OCI-LY7 (cell line): ENCODE measurements around the gene GDA. TPM values are rescaled to one million over a fixed set of nuclear protein-coding genes. Genes with fewer than 3 reads are reported as not detected.

ENCODE experiments used
- BruUV-seq: library from RNA; stranded (reverse); fragments of 400-500 nt; replicated peaks from 2 replicates; lab custom pipeline; 2021; lab: Mats Ljungman, UMichigan
- CTCF ChIA-PET: fragments of 300-600 bp; sonication (Branson Sonifier 250); formaldehyde crosslinking; loops from one replicate; lab custom pipeline; 2022; ENCODE audit warnings: antibody characterized with exemption; ENCODE audit not compliant: unreplicated experiment; lab: Charles Lee
- POLR2A ChIA-PET: fragments of 300-600 bp; sonication (Branson Sonifier 250); formaldehyde crosslinking; loops from one replicate; lab custom pipeline; 2022; ENCODE audit warnings: antibody characterized with exemption; lab: Charles Lee
- DNase-seq: peaks from one replicate; pipeline ENCODE4 v3.0.0-alpha.2; 2015; ENCODE audit warnings: low spot score
- H2AFZ ChIP-seq: fragments of 200-600 bp; sonication (generic), shearing (Covaris generic); 2 replicates; pipeline ENCODE4 v1.6.1; 2014; ENCODE audit warnings: mild to moderate bottlenecking, antibody characterized with exemption, low read length, moderate library complexity
- H3K27ac ChIP-seq: fragments of 200-600 bp; sonication (generic); 2 replicates; pipeline ENCODE4 v1.5.1; 2014; ENCODE audit warnings: mixed run types, low read depth, mild to moderate bottlenecking, moderate library complexity, low read length, inconsistent platforms; ENCODE audit not compliant: poor library complexity, severe bottlenecking
- H3K36me3 ChIP-seq: fragments of 200-600 bp; sonication (generic); 2 replicates; pipeline ENCODE4 v1.6.1; 2014; ENCODE audit warnings: mild to moderate bottlenecking, antibody characterized with exemption, low read length, moderate library complexity, mixed read lengths; ENCODE audit not compliant: insufficient read depth
- H3K4me1 ChIP-seq: fragments of 200-600 bp; sonication (generic); 2 replicates; pipeline ENCODE4 v1.5.1; 2014; ENCODE audit warnings: mild to moderate bottlenecking, low read length; ENCODE audit not compliant: insufficient read depth, poor library complexity, severe bottlenecking
- H3K4me2 ChIP-seq: fragments of 200-600 bp; sonication (generic); 2 replicates; pipeline ENCODE4 v1.6.1; 2014; ENCODE audit warnings: mild to moderate bottlenecking, low read length
- H3K4me3 ChIP-seq: fragments of 200-600 bp; sonication (generic); 2 replicates; pipeline ENCODE4 v1.5.1; 2014; ENCODE audit warnings: mild to moderate bottlenecking, low read depth, low read length; ENCODE audit not compliant: poor library complexity, severe bottlenecking
- H3K79me2 ChIP-seq: fragments of 200-600 bp; sonication (generic); 2 replicates; pipeline ENCODE4 v1.6.1; 2016; ENCODE audit warnings: low read depth, mild to moderate bottlenecking, low read length, moderate library complexity, mixed read lengths; ENCODE audit not compliant: insufficient read depth
- H3K9me2 ChIP-seq: fragments of 200-600 bp; sonication (generic); 2 replicates; pipeline ENCODE4 v1.6.1; 2016; ENCODE audit warnings: mild to moderate bottlenecking, low read length, mixed read lengths; ENCODE audit not compliant: insufficient read depth
- H3K9me3 ChIP-seq: fragments of 200-600 bp; sonication (generic); 2 replicates; pipeline ENCODE4 v1.6.1; 2014; ENCODE audit warnings: mild to moderate bottlenecking, mixed run types, low read length, mixed read lengths
- H4K20me1 ChIP-seq: fragments of 200-600 bp; sonication (generic); 2 replicates; pipeline ENCODE4 v1.6.1; 2014; ENCODE audit warnings: mild to moderate bottlenecking, antibody characterized with exemption, low read length, moderate library complexity, mixed read lengths; ENCODE audit not compliant: insufficient read depth
- EZH2phosphoT487 ChIP-seq: fragments of 200-600 bp; sonication (generic); IDR thresholded peaks from 2 replicates; pipeline ENCODE4 v1.6.1; 2018; ENCODE audit warnings: low read depth, borderline replicate concordance, mild to moderate bottlenecking, mixed run types, antibody characterized with exemption, low read length, moderate library complexity, mixed read lengths
- intact Hi-C: fragments of 100-400 bp; cut with micrococcal nuclease; formaldehyde crosslinking; loops from one replicate; pipeline ENCODE4 v1.10.0; 2022; ENCODE audit not compliant: unreplicated experiment
- total RNA-seq, 2 experiments: library from RNA; depleted of rRNA in 1 of 2; stranded (reverse); fragments of >200 nt in 1 of 2; shearing (Covaris generic) in 1 of 2; gene quantifications; 2 replicates each; pipeline ENCODE4 v1.2.3, GENCODE V29; 2014 to 2022
- TF ChIP-seq, protein P1 (sequence below): fragments of 200-600 bp; sonication (generic); conservative IDR thresholded peaks from 2 replicates; pipeline ENCODE4 v1.5.1; 2014; ENCODE audit warnings: mild to moderate bottlenecking, antibody characterized with exemption, low read length, moderate library complexity, mixed read lengths

GDA gene
- total RNA-seq, 2 experiments from 2014 or later, result not detected

DNA sequence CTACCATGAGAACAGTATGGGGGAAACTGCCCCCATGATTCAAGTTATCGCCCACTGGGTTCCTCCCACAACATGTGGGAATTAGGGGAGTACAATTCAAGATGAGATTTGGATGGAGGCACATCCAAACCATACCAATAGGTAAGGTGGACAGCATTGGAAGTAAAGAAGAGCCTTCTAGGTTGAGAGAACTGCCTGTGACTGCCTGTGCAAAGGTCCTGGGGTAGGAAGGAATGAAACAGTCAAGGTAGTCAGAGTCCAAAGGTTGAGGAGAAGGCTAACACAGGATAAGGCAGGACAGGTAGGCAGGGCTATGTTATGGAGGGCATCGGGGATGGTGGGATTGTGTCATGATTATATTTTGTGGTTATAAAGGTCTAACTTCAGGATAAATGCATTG lies 6.1 kb downstream of the GDA start:
- intact Hi-C loops, result no loop called here
- Histone ChIP-seq H3K27ac (no peak overlapping the region), H3K9me3 (no peaks in the 10 kb centered on the region), H3K4me3 (no peak overlapping the region), H3K79me2 (no peaks in the 10 kb centered on the region), H2AFZ (no peak overlapping the region), H3K9me2 (no peaks in the 10 kb centered on the region), H3K4me1 (no peaks in the 10 kb centered on the region), H3K4me2 (no peak overlapping the region), H3K36me3 (no peaks in the 10 kb centered on the region), H4K20me1 (no peaks in the 10 kb centered on the region)
- TF ChIP-seq, protein P1, sequence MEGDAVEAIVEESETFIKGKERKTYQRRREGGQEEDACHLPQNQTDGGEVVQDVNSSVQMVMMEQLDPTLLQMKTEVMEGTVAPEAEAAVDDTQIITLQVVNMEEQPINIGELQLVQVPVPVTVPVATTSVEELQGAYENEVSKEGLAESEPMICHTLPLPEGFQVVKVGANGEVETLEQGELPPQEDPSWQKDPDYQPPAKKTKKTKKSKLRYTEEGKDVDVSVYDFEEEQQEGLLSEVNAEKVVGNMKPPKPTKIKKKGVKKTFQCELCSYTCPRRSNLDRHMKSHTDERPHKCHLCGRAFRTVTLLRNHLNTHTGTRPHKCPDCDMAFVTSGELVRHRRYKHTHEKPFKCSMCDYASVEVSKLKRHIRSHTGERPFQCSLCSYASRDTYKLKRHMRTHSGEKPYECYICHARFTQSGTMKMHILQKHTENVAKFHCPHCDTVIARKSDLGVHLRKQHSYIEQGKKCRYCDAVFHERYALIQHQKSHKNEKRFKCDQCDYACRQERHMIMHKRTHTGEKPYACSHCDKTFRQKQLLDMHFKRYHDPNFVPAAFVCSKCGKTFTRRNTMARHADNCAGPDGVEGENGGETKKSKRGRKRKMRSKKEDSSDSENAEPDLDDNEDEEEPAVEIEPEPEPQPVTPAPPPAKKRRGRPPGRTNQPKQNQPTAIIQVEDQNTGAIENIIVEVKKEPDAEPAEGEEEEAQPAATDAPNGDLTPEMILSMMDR, result no peak
- no peak for TF ChIP-seq EZH2phosphoT487
- ChIA-PET POLR2A (no interaction called here), CTCF (no interaction called here)
- no TSS peak for BruUV-seq
- no peak for DNase-seq

DNA sequence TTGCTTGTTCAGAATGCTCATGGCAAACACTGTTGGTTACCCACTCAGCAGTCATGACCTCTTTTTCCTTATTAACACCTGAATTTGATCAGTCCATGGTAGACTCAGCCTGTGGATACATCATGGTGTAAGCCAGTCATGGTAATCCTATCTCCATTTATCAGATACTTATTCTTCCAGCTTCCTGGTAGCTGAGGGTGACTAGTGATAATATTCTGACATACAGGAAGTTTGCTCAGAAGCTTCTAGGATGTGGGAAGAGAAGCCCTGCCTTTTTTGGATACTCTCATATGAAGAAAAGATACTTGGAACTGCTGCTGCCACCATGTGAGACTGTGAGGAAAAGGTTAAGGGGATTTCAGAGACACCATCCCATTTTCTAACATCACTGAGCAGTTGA lies 7.3 kb downstream of the GDA start:
- no peak overlapping the region for H3K27ac ChIP-seq
- ChIA-PET POLR2A (interaction anchor here (0.8 kb wide), 1 partner anchor 332 kb away, joined by 6 read pairs; no protein-coding TSS in a partner anchor), CTCF (no interaction called here)
- no peak overlapping the region for H2AFZ ChIP-seq
- H3K79me2 ChIP-seq, result no peaks in the 10 kb centered on the region
- H3K36me3 ChIP-seq, result no peaks in the 10 kb centered on the region
- TF ChIP-seq EZH2phosphoT487, result no peak
- TF ChIP-seq, protein P1, result no peak
- no peak for DNase-seq
- no peaks in the 10 kb centered on the region for H3K9me2 ChIP-seq
- no peaks in the 10 kb centered on the region for H4K20me1 ChIP-seq
- H3K4me3 ChIP-seq, result no peak overlapping the region
- H3K4me2 ChIP-seq, result no peak overlapping the region
- H3K4me1 ChIP-seq, result no peaks in the 10 kb centered on the region
- intact Hi-C loops, result no loop called here
- H3K9me3 ChIP-seq, result no peaks in the 10 kb centered on the region
- BruUV-seq, result no TSS peak

DNA sequence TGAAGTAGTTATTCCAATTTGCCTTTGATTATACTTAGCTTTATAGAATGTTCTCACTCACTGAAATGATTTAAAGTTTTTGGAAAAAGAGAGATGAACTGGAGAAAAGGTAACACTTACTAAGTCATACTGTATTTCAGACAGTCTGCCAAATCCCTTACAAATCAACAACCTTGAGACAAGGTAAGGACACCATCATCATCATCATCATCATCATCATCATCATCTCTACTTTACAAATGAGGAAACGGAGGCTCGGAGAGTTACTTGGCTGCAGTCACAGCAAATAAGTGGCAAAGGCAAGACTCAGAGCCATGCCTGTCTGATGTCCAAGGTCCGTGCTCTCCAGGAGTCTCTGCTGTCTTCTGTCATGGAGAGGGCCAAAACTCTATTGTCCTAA lies 9.4 kb downstream of the GDA start:
- intact Hi-C loops, result no loop called here
- Histone ChIP-seq H3K4me3 (no peak overlapping the region), H3K36me3 (no peaks in the 10 kb centered on the region), H3K9me3 (no peaks in the 10 kb centered on the region), H3K4me1 (no peaks in the 10 kb centered on the region), H3K79me2 (no peaks in the 10 kb centered on the region), H2AFZ (no peak overlapping the region), H4K20me1 (no peaks in the 10 kb centered on the region), H3K27ac (no peak overlapping the region), H3K9me2 (no peaks in the 10 kb centered on the region), H3K4me2 (no peak overlapping the region)
- POLR2A ChIA-PET, result no interaction called here
- TF ChIP-seq, protein P1, result no peak
- TF ChIP-seq EZH2phosphoT487, result no peak
- DNase-seq, result no peak
- no TSS peak for BruUV-seq
- CTCF ChIA-PET, result no interaction called here
